ENCODE data around the gene INMT.

DNA sequence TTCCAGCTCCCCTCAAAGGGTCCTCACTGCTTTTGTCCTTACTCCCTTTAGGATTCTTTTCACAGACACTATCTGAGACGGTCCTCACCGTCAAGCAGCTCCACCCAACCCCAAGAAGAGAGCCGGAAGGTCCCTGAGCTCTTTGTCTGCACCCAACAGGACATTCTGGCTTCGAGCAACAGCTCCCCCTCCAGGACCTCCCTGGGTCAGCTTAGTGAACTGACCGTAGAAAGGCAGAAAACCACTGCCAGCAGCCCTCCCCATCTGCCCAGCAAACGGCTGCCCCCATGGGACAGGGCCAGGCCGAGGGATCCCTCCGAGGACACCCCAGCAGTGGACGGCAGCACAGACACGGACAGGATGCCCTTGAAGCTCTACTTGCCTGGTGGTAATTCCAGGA, 39.2 kb downstream of the INMT start:
- TF ChIP-seq, protein P1, sequence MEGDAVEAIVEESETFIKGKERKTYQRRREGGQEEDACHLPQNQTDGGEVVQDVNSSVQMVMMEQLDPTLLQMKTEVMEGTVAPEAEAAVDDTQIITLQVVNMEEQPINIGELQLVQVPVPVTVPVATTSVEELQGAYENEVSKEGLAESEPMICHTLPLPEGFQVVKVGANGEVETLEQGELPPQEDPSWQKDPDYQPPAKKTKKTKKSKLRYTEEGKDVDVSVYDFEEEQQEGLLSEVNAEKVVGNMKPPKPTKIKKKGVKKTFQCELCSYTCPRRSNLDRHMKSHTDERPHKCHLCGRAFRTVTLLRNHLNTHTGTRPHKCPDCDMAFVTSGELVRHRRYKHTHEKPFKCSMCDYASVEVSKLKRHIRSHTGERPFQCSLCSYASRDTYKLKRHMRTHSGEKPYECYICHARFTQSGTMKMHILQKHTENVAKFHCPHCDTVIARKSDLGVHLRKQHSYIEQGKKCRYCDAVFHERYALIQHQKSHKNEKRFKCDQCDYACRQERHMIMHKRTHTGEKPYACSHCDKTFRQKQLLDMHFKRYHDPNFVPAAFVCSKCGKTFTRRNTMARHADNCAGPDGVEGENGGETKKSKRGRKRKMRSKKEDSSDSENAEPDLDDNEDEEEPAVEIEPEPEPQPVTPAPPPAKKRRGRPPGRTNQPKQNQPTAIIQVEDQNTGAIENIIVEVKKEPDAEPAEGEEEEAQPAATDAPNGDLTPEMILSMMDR (IDR thresholded peaks at IDR 0.05; ENCODE audit: low read depth, low read length), result no peak
- TF ChIP-seq EZH2phosphoT487 (IDR thresholded peaks at IDR 0.05; ENCODE audit: low read depth), result no peak

All from OCI-LY3 (cell line).